ENCODE measurements around the gene GRM4.

DNA sequence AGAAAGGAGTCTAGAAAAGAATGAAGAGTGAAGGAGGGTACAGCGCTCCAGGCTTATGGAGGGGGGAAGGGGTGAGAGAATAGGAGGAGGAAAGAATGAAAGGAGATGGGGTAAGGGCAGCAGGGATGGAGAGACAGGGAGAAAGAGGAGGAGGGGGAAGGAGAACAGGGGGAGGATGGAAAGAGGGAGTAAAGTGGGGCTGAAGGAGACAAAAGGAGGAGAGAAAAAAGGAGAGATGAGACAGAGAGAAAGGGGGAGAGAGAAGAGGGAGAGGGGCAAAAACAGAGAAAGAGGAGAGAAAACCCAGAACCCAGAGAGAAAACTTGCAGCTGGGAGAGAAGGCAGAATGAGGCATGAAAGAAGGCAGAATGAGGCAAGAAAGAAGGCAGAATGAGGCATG, 110.7 kb downstream of the GRM4 start:
- TF ChIP-seq EZH2 (optimal IDR thresholded peaks at IDR 0.05; ENCODE audit: low read depth, low read length) (no peak), EZH2phosphoT487 (IDR thresholded peaks at IDR 0.05; ENCODE audit: low read length) (no peak)
- TF ChIP-seq, protein P1, sequence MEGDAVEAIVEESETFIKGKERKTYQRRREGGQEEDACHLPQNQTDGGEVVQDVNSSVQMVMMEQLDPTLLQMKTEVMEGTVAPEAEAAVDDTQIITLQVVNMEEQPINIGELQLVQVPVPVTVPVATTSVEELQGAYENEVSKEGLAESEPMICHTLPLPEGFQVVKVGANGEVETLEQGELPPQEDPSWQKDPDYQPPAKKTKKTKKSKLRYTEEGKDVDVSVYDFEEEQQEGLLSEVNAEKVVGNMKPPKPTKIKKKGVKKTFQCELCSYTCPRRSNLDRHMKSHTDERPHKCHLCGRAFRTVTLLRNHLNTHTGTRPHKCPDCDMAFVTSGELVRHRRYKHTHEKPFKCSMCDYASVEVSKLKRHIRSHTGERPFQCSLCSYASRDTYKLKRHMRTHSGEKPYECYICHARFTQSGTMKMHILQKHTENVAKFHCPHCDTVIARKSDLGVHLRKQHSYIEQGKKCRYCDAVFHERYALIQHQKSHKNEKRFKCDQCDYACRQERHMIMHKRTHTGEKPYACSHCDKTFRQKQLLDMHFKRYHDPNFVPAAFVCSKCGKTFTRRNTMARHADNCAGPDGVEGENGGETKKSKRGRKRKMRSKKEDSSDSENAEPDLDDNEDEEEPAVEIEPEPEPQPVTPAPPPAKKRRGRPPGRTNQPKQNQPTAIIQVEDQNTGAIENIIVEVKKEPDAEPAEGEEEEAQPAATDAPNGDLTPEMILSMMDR (IDR thresholded peaks at IDR 0.05; ENCODE audit: low read length), result no peak
